HEK293 (cell line): ENCODE measurements around the gene RNF223.

Experiments
- BCL6B ChIP-seq: fragments of 450-650 bp; formaldehyde crosslinking; IDR thresholded peaks from 2 replicates; pipeline ENCODE4 v1.5.1; 2017; ENCODE audit warnings: missing biosample characterization, missing genetic modification characterization
- ELK4 ChIP-seq: IDR thresholded peaks from 2 replicates; pipeline ENCODE4 v1.6.1; 2011; ENCODE audit warnings: mild to moderate bottlenecking, low read depth, low read length, borderline replicate concordance
- GLIS2 ChIP-seq: fragments of 450-650 bp; formaldehyde crosslinking; IDR thresholded peaks from 2 replicates; pipeline ENCODE4 v1.5.1; 2016; ENCODE audit warnings: missing biosample characterization, missing genetic modification characterization
- MEIS1 ChIP-seq: sonication (generic); formaldehyde crosslinking; IDR thresholded peaks from 2 replicates; pipeline ENCODE4 v1.8.1; 2022; ENCODE audit warnings: missing genetic modification reagents, mild to moderate bottlenecking, borderline replicate concordance
- REST ChIP-seq: fragments of 450-650 bp; formaldehyde crosslinking; IDR thresholded peaks from 2 replicates; pipeline ENCODE4 v1.5.1; 2016; ENCODE audit warnings: missing biosample characterization, missing genetic modification characterization
- SCRT1 ChIP-seq: fragments of 450-650 bp; formaldehyde crosslinking; IDR thresholded peaks from 2 replicates; pipeline ENCODE4 v1.5.1; 2016; ENCODE audit warnings: missing biosample characterization, missing genetic modification characterization, borderline replicate concordance
- ZBTB20 ChIP-seq: fragments of 450-650 bp; formaldehyde crosslinking; IDR thresholded peaks from 2 replicates; pipeline ENCODE4 v1.5.1; 2016; ENCODE audit warnings: missing biosample characterization, missing genetic modification characterization
- ZEB2 ChIP-seq: fragments of 450-650 bp; formaldehyde crosslinking; IDR thresholded peaks from 2 replicates; pipeline ENCODE4 v1.5.1; 2016; ENCODE audit warnings: missing biosample characterization, missing genetic modification characterization
- ZIC2 ChIP-seq: fragments of 450-650 bp; formaldehyde crosslinking; IDR thresholded peaks from 2 replicates; pipeline ENCODE4 v1.5.1; 2016; ENCODE audit warnings: missing biosample characterization, missing genetic modification characterization
- ZNF133 ChIP-seq: fragments of 450-650 bp; formaldehyde crosslinking; IDR thresholded peaks from 2 replicates; pipeline ENCODE4 v1.5.1; 2016; ENCODE audit warnings: missing biosample characterization, missing genetic modification characterization
- ZNF140 ChIP-seq: fragments of 450-650 bp; formaldehyde crosslinking; IDR thresholded peaks from 2 replicates; pipeline ENCODE4 v1.5.1; 2016; ENCODE audit warnings: missing biosample characterization, missing genetic modification characterization
- ZNF223 ChIP-seq: fragments of 450-650 bp; formaldehyde crosslinking; IDR thresholded peaks from 2 replicates; pipeline ENCODE4 v1.5.1; 2016; ENCODE audit warnings: missing biosample characterization, missing genetic modification characterization
- ZNF266 ChIP-seq: fragments of 450-650 bp; formaldehyde crosslinking; IDR thresholded peaks from 2 replicates; pipeline ENCODE4 v1.5.1; 2016; ENCODE audit warnings: missing biosample characterization, missing genetic modification characterization, low read depth
- ZNF324 ChIP-seq: fragments of 450-650 bp; formaldehyde crosslinking; IDR thresholded peaks from 2 replicates; pipeline ENCODE4 v1.5.1; 2016; ENCODE audit warnings: missing biosample characterization, missing genetic modification characterization
- ZNF335 ChIP-seq: fragments of 450-650 bp; formaldehyde crosslinking; conservative IDR thresholded peaks from 2 replicates; pipeline ENCODE4 v1.5.1; 2016; ENCODE audit warnings: missing biosample characterization, missing genetic modification characterization
- ZNF350 ChIP-seq: fragments of 450-650 bp; formaldehyde crosslinking; IDR thresholded peaks from 2 replicates; pipeline ENCODE4 v1.5.0; 2017; ENCODE audit warnings: missing biosample characterization, mild to moderate bottlenecking, missing genetic modification characterization
- ZNF391 ChIP-seq: fragments of 450-650 bp; formaldehyde crosslinking; IDR thresholded peaks from 2 replicates; pipeline ENCODE4 v1.5.1; 2016; ENCODE audit warnings: low read depth, missing biosample characterization, missing genetic modification characterization, borderline replicate concordance
- ZNF548 ChIP-seq: fragments of 450-650 bp; formaldehyde crosslinking; IDR thresholded peaks from 2 replicates; pipeline ENCODE4 v1.5.1; 2016; ENCODE audit warnings: missing biosample characterization, missing genetic modification characterization
- ZNF596 ChIP-seq: fragments of 450-650 bp; IDR thresholded peaks from 2 replicates; pipeline ENCODE4 v1.5.0; 2018; ENCODE audit warnings: missing biosample characterization, mild to moderate bottlenecking, missing genetic modification characterization, moderate library complexity
- ZNF623 ChIP-seq: fragments of 450-650 bp; formaldehyde crosslinking; IDR thresholded peaks from 2 replicates; pipeline ENCODE4 v1.5.1; 2016; ENCODE audit warnings: missing biosample characterization, missing genetic modification characterization
- ZNF704 ChIP-seq: fragments of 450-650 bp; formaldehyde crosslinking; IDR thresholded peaks from 2 replicates; pipeline ENCODE4 v1.5.1; 2016; ENCODE audit warnings: missing biosample characterization, missing genetic modification characterization
- ZNF76 ChIP-seq: fragments of 450-650 bp; formaldehyde crosslinking; IDR thresholded peaks from 2 replicates; pipeline ENCODE4; 2016; ENCODE audit warnings: low read depth, missing biosample characterization, missing genetic modification characterization, borderline replicate concordance
- ZNF777 ChIP-seq: fragments of 450-650 bp; formaldehyde crosslinking; IDR thresholded peaks from 2 replicates; pipeline ENCODE4 v1.5.1; 2017; ENCODE audit warnings: missing biosample characterization, missing genetic modification characterization, borderline replicate concordance
- TF ChIP-seq, protein P1 (sequence below): fragments of 450-650 bp; formaldehyde crosslinking; IDR thresholded peaks from 2 replicates; pipeline ENCODE4 v1.5.1; 2016; ENCODE audit warnings: missing biosample characterization, missing genetic modification characterization
- TF ChIP-seq, protein P2 (sequence below): fragments of 450-650 bp; formaldehyde crosslinking; IDR thresholded peaks from 2 replicates; pipeline ENCODE4 v1.5.1; 2016; ENCODE audit warnings: missing biosample characterization, missing genetic modification characterization, borderline replicate concordance
- TF ChIP-seq, protein P3 (sequence below): fragments of 450-650 bp; formaldehyde crosslinking; IDR thresholded peaks from 2 replicates; pipeline ENCODE4; 2016; ENCODE audit warnings: missing biosample characterization, missing genetic modification characterization

Gene RNF223

DNA sequence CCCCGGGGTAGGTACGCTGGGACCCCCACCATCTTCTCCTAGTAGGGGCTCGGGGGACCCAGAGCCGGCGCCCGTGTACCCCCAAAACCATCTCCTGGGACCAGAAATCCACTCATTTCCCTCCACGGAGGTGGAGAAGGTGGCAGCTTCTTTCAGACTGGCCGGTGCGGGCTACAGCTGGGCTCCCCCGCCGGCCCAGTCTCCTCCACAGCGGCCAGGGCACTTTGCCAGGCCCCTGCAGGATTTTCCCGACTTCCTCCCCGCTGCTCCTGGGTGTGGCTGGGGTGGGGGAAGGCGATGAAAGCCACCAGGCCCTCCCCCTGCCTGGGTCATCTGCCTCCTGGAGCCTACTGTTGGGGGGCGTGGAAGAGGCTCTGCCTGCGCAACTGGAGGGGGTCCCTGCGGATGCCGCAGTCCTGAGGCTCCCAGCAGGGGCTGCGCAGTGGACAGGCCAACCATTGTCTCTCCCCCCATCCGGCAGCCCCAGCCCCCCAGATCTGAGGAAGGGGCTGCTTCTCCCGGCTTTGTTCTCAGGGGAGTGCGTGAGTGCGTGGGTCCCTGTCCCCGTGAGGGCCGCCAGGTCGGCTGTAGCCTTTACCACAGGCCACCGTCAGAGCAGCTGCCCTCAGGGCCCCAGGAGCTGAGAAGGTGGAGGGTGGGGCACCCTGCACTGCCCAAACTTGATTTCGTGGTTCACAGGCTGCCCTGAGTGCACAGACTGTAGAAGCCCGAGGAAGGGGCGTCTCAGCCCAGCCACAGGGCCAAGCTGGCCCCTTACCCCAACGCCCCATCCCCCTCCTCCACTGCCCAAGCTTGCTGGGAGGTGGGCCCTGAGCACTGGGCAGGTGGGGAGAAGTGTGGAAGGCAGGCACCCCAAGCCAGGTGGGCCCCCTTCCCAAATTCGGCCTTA, 52.8 kb downstream of the RNF223 start (continued):
- TF ChIP-seq ZBTB20 (tag by site-specific recombination), result 0 out of 2 replicates have a peak, but pooled peaks have one; percentile 24
- TF ChIP-seq ZNF777, result no peak
- TF ChIP-seq ZNF223 (tag by site-specific recombination), result peak; percentile 88
- no peak for TF ChIP-seq ZNF350 (tag by site-specific recombination)
- peak; percentile 89 for TF ChIP-seq GLIS2 (tag by site-specific recombination)
- no peak for TF ChIP-seq ZNF140 (tag by site-specific recombination)
- no peak for TF ChIP-seq BCL6B (tag by site-specific recombination)
- no peak for TF ChIP-seq ZNF133
- TF ChIP-seq SCRT1, result no peak
- TF ChIP-seq ZNF704, result no peak
- TF ChIP-seq ZNF623, result no peak
- peak; percentile 90 for TF ChIP-seq ZEB2
- TF ChIP-seq ZNF76 (tag by site-specific recombination), result peak; percentile 81
- TF ChIP-seq, protein P1, sequence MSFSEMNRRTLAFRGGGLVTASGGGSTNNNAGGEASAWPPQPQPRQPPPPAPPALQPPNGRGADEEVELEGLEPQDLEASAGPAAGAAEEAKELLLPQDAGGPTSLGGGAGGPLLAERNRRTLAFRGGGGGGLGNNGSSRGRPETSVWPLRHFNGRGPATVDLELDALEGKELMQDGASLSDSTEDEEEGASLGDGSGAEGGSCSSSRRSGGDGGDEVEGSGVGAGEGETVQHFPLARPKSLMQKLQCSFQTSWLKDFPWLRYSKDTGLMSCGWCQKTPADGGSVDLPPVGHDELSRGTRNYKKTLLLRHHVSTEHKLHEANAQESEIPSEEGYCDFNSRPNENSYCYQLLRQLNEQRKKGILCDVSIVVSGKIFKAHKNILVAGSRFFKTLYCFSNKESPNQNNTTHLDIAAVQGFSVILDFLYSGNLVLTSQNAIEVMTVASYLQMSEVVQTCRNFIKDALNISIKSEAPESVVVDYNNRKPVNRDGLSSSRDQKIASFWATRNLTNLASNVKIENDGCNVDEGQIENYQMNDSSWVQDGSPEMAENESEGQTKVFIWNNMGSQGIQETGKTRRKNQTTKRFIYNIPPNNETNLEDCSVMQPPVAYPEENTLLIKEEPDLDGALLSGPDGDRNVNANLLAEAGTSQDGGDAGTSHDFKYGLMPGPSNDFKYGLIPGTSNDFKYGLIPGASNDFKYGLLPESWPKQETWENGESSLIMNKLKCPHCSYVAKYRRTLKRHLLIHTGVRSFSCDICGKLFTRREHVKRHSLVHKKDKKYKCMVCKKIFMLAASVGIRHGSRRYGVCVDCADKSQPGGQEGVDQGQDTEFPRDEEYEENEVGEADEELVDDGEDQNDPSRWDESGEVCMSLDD (tag by site-specific recombination), result peak; percentile 81
- no peak for TF ChIP-seq ZNF391 (tag by site-specific recombination)
- 0 out of 2 replicates have a peak, but pooled peaks have one; percentile 16 for TF ChIP-seq ZNF324
- TF ChIP-seq ZNF266 (tag by site-specific recombination), result no peak
- no peak for TF ChIP-seq ELK4
- TF ChIP-seq, protein P2, sequence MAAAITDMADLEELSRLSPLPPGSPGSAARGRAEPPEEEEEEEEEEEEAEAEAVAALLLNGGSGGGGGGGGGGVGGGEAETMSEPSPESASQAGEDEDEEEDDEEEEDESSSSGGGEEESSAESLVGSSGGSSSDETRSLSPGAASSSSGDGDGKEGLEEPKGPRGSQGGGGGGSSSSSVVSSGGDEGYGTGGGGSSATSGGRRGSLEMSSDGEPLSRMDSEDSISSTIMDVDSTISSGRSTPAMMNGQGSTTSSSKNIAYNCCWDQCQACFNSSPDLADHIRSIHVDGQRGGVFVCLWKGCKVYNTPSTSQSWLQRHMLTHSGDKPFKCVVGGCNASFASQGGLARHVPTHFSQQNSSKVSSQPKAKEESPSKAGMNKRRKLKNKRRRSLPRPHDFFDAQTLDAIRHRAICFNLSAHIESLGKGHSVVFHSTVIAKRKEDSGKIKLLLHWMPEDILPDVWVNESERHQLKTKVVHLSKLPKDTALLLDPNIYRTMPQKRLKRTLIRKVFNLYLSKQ, result no peak
- TF ChIP-seq ZNF596 (tag by site-specific recombination), result no peak
- TF ChIP-seq ZIC2 (tag by site-specific recombination), result peak; percentile 95
- TF ChIP-seq, protein P3, sequence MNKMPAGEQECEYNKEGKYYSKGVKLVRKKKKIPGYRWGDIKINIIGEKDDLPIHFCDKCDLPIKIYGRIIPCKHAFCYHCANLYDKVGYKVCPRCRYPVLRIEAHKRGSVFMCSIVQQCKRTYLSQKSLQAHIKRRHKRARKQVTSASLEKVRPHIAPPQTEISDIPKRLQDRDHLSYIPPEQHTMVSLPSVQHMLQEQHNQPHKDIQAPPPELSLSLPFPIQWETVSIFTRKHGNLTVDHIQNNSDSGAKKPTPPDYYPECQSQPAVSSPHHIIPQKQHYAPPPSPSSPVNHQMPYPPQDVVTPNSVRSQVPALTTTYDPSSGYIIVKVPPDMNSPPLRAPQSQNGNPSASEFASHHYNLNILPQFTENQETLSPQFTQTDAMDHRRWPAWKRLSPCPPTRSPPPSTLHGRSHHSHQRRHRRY (tag by site-specific recombination), result no peak
- TF ChIP-seq MEIS1 (CRISPR knock-in tag), result no peak
- peak; percentile 65 for TF ChIP-seq ZNF335 (tag by site-specific recombination)
- no peak for TF ChIP-seq ZNF548
- TF ChIP-seq REST, result no peak
